GM12878 (cell line): ENCODE results near the gene ETV6. TPM values are rescaled to one million over a fixed set of nuclear protein-coding genes. Genes with fewer than 3 reads are reported as not detected.

Experiments
- ATAC-seq: fragments of 200-7000 bp; cut with Tn5 transposase; 3 replicates; pipeline ENCODE4 v1.9.1; 2020; ENCODE audit warnings: mild to moderate bottlenecking, moderate library complexity
- BruUV-seq: library from RNA; stranded (reverse); fragments of 400-500 nt; replicated peaks from 2 replicates; lab custom pipeline; 2021; lab: Mats Ljungman, UMichigan
- CTCF ChIA-PET: fragments of 300-600 bp; sonication (Branson Sonifier 250); formaldehyde crosslinking; extraction: SDS; loops from one replicate; lab custom pipeline; 2021; ENCODE audit warnings: inconsistent platforms; lab: Yijun Ruan, JAX
- POLR2A ChIA-PET: fragments of 350-600 bp; formaldehyde crosslinking; extraction: SDS; loops from one replicate; lab custom pipeline; 2021; ENCODE audit warnings: inconsistent platforms; lab: Charles Lee
- RAD21 ChIA-PET: fragments of 300-600 bp; sonication (Branson Sonifier 250); formaldehyde crosslinking; loops from one replicate; lab custom pipeline; 2023; ENCODE audit warnings: antibody characterized with exemption; ENCODE audit not compliant: unreplicated experiment; lab: Charles Lee
- SMC1A ChIA-PET: fragments of 300-600 bp; sonication (Branson Sonifier 250); formaldehyde crosslinking; loops from one replicate; lab custom pipeline; 2023; ENCODE audit not compliant: unreplicated experiment, uncharacterized antibody; lab: Charles Lee
- DNase-seq: peaks from one replicate; pipeline ENCODE4 v3.0.0-alpha.2; 2011; ENCODE audit warnings: low read depth, low spot score
- FAIRE-seq: peaks from 3 replicates; lab custom pipeline; 2011; peaks lifted over from hg19 to GRCh38; lab: Jason Lieb, UNC
- H2AFZ ChIP-seq: 2 replicates; pipeline ENCODE4 v1.6.0; 2011; ENCODE audit warnings: low read depth, low read length, control low read depth; ENCODE audit not compliant: control insufficient read depth
- H3K27ac ChIP-seq: 2 replicates; pipeline ENCODE4 v1.5.1; 2011; ENCODE audit warnings: control low read depth; ENCODE audit not compliant: control insufficient read depth, insufficient read depth
- H3K27me3 ChIP-seq, 2 experiments: replicated peaks in 1 of 2; 2 replicates each; pipeline versions ENCODE4 v1.6.0 to v1.6.1; 2011; ENCODE audit warnings: low read length in 1 of 2; ENCODE audit not compliant: control insufficient read depth in 2 of 2, insufficient read depth in 2 of 2
- H3K36me3 ChIP-seq, 2 experiments: 2 replicates each; pipeline ENCODE4 v1.5.1; 2011; ENCODE audit warnings: low read length in 1 of 2; ENCODE audit not compliant: control insufficient read depth in 2 of 2, insufficient read depth in 2 of 2
- H3K4me1 ChIP-seq: 2 replicates; pipeline ENCODE4 v1.6.1; 2011; ENCODE audit warnings: mild to moderate bottlenecking, low read length, moderate library complexity, mixed read lengths; ENCODE audit not compliant: control insufficient read depth, insufficient read depth
- H3K4me2 ChIP-seq: 2 replicates; pipeline ENCODE4 v1.6.0; 2011; ENCODE audit warnings: control low read depth; ENCODE audit not compliant: control insufficient read depth, insufficient read depth
- H3K4me3 ChIP-seq: fragments of 200-600 bp; sonication (generic); 2 replicates; pipeline ENCODE4 v1.5.1; 2016
- H3K79me2 ChIP-seq: 2 replicates; pipeline ENCODE4 v1.6.0; 2011; ENCODE audit warnings: low read length; ENCODE audit not compliant: control insufficient read depth, insufficient read depth
- H3K9ac ChIP-seq: 2 replicates; pipeline ENCODE4 v1.8.0; 2011; ENCODE audit warnings: low read length, control low read depth, mixed read lengths; ENCODE audit not compliant: control insufficient read depth, insufficient read depth
- H3K9me3 ChIP-seq: replicated peaks from 3 replicates; pipeline ENCODE4 v1.5.1; 2011; ENCODE audit warnings: mild to moderate bottlenecking, low read length; ENCODE audit not compliant: control insufficient read depth, insufficient read depth
- H4K20me1 ChIP-seq: 2 replicates; pipeline ENCODE4 v1.6.0; 2011; ENCODE audit not compliant: control insufficient read depth, insufficient read depth
- BCL3 ChIP-seq: IDR thresholded peaks from 2 replicates; pipeline ENCODE4 v1.6.1; 2011; ENCODE audit warnings: borderline replicate concordance, low read depth, mild to moderate bottlenecking, moderate library complexity, low read length; ENCODE audit not compliant: insufficient read depth, poor library complexity, severe bottlenecking
- RAD21 ChIP-seq: IDR thresholded peaks from 2 replicates; pipeline ENCODE4 v1.6.1; 2011; ENCODE audit warnings: mild to moderate bottlenecking, low read depth, low read length, moderate library complexity; ENCODE audit not compliant: insufficient read depth
- WGBS: methylation state at CpG from one replicate; pipeline ENCODE4 v1.1.6; 2016; ENCODE audit warnings: low lambda C conversion rate; ENCODE audit not compliant: insufficient replicate concordance, insufficient coverage; ENCODE audit errors: missing lambda C conversion rate; 5-methylcytosine and 5-hydroxymethylcytosine counted together
- in situ Hi-C: fragments of 300-500 bp; cut with MboI; formaldehyde crosslinking; loops from 9 replicates; pipeline ENCODE4 v1.14.3; 2018; ENCODE audit warnings: mixed read lengths
- intact Hi-C: fragments of 100-400 bp; cut with micrococcal nuclease; formaldehyde crosslinking; loops from one replicate; pipeline ENCODE4 v1.14.2; 2022; ENCODE audit not compliant: unreplicated experiment
- polyA plus RNA-seq, 11 experiments: library from polyadenylated mRNA; depleted of rRNA in 4 of 11; unstranded in 6 of 11; stranded (reverse) in 5 of 11; fragments of >200 nt; fragmentation: Nextera tagmentation in 4 of 11; fragmentation: Illumina TruSeq in 1 of 11; extraction: Ambion mirVana in 4 of 11; extraction: Trizol in 1 of 11; gene quantifications; 1 replicate in 1 of 11; 2 replicates in 10 of 11; pipeline versions ENCODE4 v1.2.1 to v1.2.3, GENCODE V29; 2011 to 2016; ENCODE audit warnings: inconsistent platforms in 2 of 11, missing spikeins in 2 of 11, low read depth in 1 of 11
- total RNA-seq, 4 experiments: library from RNA; depleted of rRNA in 3 of 4; stranded (reverse); fragments of >200 nt in 3 of 4; fragmentation: Illumina TruSeq in 1 of 4; extraction: Trizol in 1 of 4; gene quantifications; 2 replicates each; pipeline versions ENCODE4 v1.2.1 to v1.2.3, GENCODE V29; 2013 to 2021

The ETV6 gene
- total and polyA plus RNA-seq, 10 of the 15 experiments (the other 5 are each of a cell fraction or from before 2014, with no cell fraction given) = 6.6 to 74.8 (median 24.6) TPM

DNA sequence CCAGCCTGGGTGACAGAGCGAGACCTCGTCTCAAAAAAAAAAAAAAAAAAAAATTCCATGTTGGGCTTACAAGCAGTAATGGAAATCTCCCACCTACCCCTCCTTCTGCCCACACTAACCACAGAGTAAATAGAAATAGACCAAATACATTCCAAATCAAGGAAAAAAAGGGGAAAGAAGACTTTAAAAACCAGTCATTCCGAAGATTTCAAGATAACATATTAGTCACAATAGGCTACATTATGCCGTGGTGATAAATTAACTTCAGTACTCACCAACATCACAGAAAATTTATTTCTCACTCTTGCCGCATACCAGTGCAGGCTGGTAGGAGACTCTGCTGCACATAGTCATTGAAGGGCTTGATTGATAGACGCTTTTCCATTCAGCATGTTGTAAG is 15.5 kb upstream of the ETV6 start (continued):
- no peak for TF ChIP-seq BCL3
- TF ChIP-seq, all 136 proteins: peak for 0

DNA sequence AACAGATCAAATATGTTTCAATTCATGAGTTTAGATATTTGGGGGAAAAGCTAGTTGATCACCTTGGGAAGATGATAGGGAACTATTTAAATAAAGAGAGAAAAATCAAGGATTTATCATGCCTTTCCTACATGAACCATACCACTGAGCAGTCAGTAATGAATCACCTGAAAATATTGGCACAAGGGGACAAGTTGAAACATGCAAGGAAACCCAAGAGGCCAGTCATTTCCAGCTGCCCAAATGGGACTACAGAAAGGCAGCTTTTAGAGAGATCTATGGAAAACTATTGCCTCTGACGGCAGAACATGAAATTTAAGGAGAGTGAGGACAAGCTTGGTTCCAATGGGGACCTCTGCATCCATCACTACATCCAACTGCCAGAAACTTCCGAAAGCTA is 14.1 kb upstream of the ETV6 start:
- 95% methylated on average over 2 of the region's 2 CpGs for WGBS
- Histone ChIP-seq H3K4me1 (no peaks in the 10 kb centered on the region), H3K79me2 (no peaks in the 10 kb centered on the region), H4K20me1 (no peaks in the 10 kb centered on the region), H3K27me3 (no peaks in the 10 kb centered on the region), H3K4me3 (no peak overlapping the region), H3K36me3 (no peaks in the 10 kb centered on the region), H3K4me2 (no peak overlapping the region), H2AFZ (no peak overlapping the region), H3K9ac (no peak overlapping the region), H3K27ac (no peak overlapping the region), H3K9me3 (no peaks in the 10 kb centered on the region; the same call in 1 of the 3 replicates)
- POLR2A ChIA-PET = interaction anchor here (0.5 kb wide), 1 partner anchor 1032 kb away, joined by 3 read pairs; no protein-coding TSS in a partner anchor
- no TSS peak for BruUV-seq
- CTCF ChIA-PET = interaction anchor here (1.4 kb wide), 2 partner anchors 9 to 12 kb away, joined by 3 to 4 read pairs; no protein-coding TSS in a partner anchor
- SMC1A ChIA-PET = interaction anchor here (0.5 to 2.0 kb wide), 5 partner anchors 10 to 938 kb away, joined by 3 to 6 read pairs (median 4); no protein-coding TSS in a partner anchor
- ATAC-seq = no peak
- RAD21 ChIA-PET = no interaction called here
- no peak for DNase-seq
- in situ Hi-C loops = no loop called here
- FAIRE-seq = no peak
- intact Hi-C loops = no loop called here
- no peak for TF ChIP-seq RAD21
